GM19328 (cell line): ENCODE measurements around the gene ATP5MC3.

ENCODE experiments used
- ATAC-seq: cut with Tn5 transposase; IDR thresholded peaks from one replicate; pipeline ENCODE4 v1.9.1; 2021; ENCODE audit warnings: mild to moderate bottlenecking, moderate library complexity; ENCODE audit not compliant: unreplicated experiment

The ATP5MC3 gene

GRCh38 chr2:175168564-175168945 lies 13.0 kb downstream of the ATP5MC3 start:
- ATAC-seq: peak; percentile 22

DNA sequence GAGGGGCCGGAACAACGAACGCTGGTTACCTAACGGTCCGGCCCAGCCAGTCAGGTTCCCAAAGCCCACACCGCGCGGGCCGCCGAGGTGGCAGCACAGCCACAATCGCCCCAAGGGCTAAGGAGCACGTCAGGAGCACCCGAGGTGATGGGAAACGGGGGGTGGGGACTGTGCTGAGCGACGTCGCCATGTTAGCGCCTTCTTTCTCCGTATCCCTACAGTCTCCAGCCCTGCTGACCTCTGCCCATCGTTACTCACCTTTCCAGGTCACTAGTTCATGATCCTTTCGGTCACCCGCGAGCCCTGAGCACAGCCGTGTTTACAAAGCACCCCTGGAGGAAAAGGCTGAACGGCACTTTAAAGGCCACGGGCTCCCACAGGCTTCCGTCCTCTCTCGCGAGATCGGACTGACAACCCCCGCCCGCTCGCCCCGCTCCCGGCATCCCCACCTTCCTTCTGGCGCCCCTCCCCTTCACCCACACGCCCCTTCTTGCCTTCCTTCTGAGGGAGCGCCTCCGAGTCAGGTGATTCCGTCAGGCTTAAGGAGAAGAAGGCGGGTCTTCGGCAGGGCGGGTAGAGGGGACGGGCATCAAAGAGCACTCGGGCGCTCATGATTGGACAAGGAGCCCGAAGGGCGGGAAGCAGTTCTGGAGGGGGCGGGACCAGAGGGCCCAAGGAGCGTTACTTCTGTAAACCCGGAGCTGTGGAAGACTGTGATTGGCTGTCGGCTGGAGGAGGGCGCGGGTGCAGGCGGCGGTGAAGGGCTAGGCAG lies 13.5 kb downstream of the ATP5MC3 start, which contains the start of gene ATF2:
Gene ATF2, minus strand, starts transcription at position 412 of the 772 bp plus-strand sequence. CDS start 31,760 bp downstream, outside the sequence.
- ATAC-seq: peak; percentile 97

GRCh38 chr2:175167076-175167791 lies 14.3 kb downstream of the ATP5MC3 start:
- ATAC-seq: peak; percentile 1

DNA sequence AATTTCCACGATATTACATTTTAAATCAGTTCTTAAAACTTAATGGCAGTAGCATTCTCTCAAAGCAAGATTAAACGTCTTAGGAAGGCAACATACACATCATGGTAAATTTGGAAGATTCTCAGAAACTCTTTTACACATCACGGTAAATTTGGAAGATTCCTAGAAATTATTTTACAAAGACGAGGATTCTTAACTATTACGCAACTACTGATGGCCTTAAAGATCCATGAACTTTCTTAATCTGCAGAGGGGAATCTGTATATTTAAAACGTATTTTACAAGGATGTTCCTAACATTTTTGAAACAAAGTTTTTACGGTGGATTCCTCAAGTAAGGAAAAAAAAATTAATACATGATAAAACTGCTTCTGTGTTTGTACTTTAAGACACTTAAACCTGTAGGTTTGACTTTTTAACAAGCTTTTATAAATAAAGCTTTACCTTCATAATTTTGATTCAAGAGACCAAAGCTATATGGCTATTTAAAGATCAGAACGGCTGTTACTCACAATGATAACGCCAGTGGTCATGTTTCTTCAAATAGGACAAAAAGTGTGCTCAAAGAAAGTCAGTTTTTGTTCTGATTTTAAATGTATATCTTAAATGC lies 15.2 kb downstream of the ATP5MC3 start:
- no peak for ATAC-seq

- ATAC-seq: no peak
Measured at GRCh38 chr2:175164235-175164634, 17.3 kb downstream of the ATP5MC3 start.

- ATAC-seq: no peak
Measured at GRCh38 chr2:175158894-175159293, 22.6 kb downstream of the ATP5MC3 start.

GRCh38 chr2:175156534-175156933 lies 25.0 kb downstream of the ATP5MC3 start:
- no peak for ATAC-seq

- ATAC-seq: peak; percentile 75
Measured at GRCh38 chr2:175154661-175155082, 26.8 kb downstream of the ATP5MC3 start.

DNA sequence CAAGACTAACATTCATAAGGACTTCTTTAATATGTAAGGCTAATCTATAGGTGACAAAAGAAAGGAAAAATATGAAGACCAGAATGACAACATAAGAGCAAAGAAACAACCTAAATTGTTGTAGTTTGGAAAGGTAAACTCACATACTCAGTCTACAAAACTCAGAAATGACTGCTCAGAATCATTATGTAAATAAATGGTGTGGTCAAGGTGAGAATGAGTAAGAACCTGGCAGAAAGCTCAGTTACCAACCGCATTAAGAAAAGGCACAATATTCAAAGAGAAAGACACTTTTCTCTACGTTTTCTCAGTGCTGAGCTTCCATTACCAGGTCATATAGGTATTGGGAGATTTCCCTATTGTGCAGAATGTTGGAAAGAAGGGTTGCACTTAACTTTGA lies 29.3 kb downstream of the ATP5MC3 start:
- ATAC-seq: no peak

DNA sequence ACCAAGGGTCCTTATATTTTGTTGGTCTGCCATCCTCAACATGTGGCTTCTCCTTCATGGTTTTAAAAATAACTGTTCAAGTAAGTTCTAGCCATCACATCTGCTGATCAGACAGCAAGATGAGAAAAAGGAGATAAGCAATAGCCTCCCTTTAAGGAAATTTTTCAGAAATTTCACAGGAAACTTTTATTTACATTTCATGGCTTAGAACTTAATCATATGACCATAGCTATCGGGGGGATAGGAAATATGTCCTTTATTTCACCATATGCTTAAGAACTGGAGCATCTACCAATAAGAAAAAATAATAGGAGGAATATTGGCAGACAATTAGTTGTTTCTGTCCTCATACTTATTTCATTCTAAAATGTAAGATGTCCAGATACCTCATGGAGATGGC lies 29.7 kb downstream of the ATP5MC3 start:
- ATAC-seq: no peak

- no peak for ATAC-seq
Measured at GRCh38 chr2:175147186-175147585, 34.3 kb downstream of the ATP5MC3 start.

DNA sequence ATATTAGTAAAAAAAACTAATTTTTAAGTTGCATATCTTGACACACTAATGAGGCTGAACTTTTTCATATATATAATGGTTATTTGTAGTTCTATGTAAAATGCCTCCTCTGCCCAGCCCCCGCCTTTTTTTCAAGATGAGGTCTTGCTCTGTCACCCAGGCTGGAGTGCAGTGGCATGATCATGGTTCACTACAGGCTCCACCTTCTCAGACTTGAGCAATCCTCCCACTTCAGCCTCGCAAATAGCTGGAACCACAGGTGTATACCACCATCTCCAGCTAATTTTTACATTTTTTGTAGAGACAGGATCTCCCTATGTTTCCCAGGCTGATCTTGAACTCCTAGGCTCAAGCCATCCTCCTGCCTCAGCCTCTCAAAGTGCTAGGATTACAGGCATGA lies 37.8 kb downstream of the ATP5MC3 start:
- ATAC-seq: no peak

- ATAC-seq: no peak
Measured at GRCh38 chr2:175143191-175143590, 38.3 kb downstream of the ATP5MC3 start.

DNA sequence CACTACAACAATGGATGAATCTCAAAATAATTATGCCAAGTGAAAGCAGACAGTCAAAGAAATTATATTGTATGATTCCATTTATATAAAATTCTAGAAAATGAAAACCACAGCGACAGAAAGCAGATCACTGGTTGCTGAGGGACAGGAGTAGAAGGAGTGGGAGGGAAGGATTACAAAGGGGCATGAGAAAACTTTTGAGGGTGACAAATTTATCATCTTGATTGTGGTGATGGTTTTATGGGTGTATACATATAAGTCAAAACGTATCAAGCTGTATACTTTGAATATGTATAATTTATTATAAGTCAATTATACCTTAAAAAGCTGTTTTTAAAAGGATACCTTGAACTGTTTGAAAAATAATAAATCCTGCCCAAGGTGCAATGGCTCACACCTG lies 41.2 kb downstream of the ATP5MC3 start:
- ATAC-seq: no peak

DNA sequence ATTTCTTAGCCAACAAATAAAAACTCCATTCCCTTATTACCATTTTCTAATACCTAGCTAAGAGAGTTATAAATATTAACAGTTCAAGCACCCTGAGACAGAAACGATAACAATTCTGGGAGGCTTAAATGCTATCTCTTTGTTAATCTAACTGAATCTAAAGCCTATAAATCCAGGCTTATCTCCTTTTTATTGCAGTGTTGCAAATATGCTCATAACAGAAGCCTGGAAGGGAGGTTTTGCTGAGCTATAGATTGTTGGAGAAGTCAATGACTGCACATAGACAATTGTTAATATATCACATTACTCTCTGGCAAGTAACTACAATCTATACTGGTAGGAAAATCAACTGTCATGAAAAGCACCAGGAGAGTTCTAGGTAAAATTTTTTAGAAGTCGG lies 43.7 kb downstream of the ATP5MC3 start:
- no peak for ATAC-seq

DNA sequence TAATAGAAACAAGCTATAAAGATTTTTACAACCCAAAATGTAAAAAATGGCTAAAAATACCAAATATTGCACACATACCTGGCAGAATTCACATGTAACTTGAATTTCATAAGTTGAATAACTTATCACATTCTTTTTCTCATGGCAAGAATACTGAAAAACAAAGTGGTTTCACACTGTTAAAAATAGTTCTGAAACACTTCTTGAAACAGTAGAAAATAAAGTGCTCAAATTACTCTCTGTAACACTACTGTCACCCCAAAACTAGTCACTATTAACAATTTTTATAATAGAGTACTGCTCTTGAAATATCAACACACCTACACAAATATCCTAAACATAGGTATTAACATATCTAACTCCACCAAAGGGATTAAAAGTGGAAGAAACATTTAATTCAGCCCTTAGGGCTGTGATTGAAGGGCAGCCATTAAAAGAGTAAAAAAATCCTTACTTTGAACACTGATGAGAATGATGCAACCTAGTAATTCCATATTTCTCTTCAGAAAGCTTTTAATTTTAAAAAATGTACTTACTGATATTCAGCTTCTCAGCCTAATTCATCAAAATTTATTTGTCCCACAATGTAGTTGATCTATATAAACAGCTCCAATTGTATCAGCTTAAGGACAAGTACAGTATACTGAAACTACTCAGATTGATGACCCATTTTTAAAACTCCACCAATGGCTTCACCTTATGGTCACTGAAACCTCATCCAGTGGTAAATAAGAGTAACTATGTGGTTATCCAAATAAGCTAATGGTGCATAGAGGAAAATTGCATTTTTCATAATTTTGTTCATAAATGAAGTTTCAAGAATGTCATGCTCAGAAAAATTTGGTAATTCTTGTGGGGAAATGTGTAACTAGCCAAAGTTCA lies 44.9 kb downstream of the ATP5MC3 start:
- ATAC-seq: peak; percentile 47

DNA sequence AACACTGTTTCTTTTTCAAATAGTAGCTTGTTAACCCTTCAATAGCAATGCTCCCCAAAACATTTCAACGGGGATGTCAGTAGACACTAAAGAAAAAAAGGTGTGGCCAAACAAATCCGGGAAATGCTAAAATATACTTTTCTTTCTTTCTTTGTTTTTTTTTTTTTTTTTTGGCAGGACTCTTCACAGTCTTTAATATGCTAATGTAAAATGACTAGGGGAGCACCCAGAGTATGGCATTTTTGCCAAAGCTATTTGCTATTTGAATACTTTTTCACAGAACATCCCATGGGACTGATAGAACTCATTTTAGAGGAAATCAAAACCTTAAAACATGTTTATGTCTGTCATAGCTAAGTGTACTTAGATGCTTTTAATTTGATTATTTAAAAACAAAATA lies 45.6 kb downstream of the ATP5MC3 start:
- ATAC-seq: no peak

GRCh38 chr2:175135177-175135576 lies 46.3 kb downstream of the ATP5MC3 start:
- no peak for ATAC-seq

DNA sequence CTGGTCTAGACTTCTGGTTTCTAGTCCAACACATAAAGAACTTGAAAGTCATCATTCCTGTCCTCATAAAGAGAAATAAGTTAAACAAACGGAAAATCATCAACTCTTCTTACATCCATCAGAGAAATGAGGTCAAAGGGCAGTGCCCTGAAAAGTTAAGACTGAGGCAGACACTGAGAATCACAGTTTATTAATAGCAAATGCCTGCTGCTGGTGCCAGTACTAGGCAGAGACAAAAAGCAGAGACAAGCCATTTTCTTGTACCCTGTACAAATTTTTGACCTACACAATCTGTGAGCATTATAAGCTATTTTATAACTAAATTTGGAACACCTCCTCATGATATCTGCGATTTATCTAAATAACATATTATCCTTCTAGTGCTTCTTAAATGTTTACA lies 50.3 kb downstream of the ATP5MC3 start:
- no peak for ATAC-seq

- no peak for ATAC-seq
Measured at GRCh38 chr2:175126661-175127060, 54.8 kb downstream of the ATP5MC3 start.
